GM12801 (cell line): Measurements from ENCODE around the gene GARNL3.

Experiments used
- TF ChIP-seq, protein P1 (sequence below): IDR thresholded peaks from one replicate; pipeline ENCODE4 v1.5.1; 2011; ENCODE audit warnings: control low read depth; ENCODE audit not compliant: insufficient read length; ENCODE audit errors: extremely low read depth

The GARNL3 gene

GRCh38 chr9:127253446-127253845, 11.1 kb upstream of the GARNL3 start:
- TF ChIP-seq, protein P1, sequence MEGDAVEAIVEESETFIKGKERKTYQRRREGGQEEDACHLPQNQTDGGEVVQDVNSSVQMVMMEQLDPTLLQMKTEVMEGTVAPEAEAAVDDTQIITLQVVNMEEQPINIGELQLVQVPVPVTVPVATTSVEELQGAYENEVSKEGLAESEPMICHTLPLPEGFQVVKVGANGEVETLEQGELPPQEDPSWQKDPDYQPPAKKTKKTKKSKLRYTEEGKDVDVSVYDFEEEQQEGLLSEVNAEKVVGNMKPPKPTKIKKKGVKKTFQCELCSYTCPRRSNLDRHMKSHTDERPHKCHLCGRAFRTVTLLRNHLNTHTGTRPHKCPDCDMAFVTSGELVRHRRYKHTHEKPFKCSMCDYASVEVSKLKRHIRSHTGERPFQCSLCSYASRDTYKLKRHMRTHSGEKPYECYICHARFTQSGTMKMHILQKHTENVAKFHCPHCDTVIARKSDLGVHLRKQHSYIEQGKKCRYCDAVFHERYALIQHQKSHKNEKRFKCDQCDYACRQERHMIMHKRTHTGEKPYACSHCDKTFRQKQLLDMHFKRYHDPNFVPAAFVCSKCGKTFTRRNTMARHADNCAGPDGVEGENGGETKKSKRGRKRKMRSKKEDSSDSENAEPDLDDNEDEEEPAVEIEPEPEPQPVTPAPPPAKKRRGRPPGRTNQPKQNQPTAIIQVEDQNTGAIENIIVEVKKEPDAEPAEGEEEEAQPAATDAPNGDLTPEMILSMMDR = no peak

GRCh38 chr9:127255692-127256091, 8.9 kb upstream of the GARNL3 start:
- TF ChIP-seq, protein P1 = no peak

DNA sequence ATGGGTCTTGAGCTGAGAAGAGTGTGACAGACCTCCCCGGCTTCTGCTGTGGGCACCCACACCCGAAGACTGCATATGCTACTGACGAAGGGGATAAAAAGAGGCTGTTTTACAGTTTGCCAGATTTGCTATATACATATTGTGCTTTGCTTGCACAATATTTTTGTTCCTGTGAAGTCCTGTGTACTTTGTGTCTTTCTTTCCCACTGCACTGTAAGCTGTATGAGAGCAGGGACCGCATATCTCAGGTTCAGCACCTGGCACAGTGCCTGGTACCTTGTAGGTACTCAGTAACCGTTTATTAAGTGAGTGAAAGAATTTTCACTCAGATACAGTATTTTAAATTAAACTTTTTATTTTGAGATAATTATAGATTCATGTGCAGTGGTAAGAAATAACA, 8.2 kb upstream of the GARNL3 start:
- TF ChIP-seq, protein P1 = no peak

DNA sequence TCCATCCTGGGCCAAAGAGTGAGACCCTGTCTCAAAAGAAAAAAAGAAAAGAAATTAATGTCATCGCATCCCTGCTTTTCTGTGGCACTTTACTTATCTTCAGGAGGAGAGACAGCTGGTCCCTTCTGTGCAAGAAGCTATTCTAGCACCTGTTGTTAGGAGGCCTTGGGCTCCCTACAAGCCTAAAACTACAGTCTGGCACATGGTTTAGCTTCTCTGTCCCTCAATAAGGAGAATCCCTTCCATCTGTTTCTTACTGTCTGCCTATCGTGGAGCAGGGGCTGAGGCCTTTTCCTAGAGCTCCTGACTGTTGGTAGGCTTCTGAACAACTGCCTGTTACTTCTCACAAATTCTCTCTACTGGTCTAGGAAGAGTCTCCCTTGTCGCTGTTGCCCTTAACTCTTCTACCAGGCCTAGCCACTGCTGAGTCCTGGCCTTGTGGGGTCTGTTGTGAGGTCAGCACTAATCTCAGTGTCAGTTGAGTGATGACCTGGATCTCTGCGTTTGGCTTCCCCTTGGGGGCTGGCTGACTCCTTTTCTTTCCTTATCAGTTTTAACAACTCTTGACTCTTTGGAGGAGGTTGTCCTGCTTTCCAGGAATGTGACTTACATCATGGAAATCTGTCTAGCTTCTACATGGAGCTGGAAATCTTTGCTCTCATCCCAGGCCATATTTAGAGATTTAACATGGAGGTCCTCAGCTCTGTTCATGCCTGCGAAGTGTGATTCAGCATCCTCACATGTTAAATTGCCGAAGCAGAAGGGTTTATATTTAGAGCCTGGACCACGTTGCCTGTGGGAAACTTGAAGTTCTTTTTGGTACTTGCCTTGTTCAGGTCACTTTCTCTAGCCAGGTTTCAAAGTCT, 5.7 kb upstream of the GARNL3 start:
- TF ChIP-seq, protein P1 = no peak

DNA sequence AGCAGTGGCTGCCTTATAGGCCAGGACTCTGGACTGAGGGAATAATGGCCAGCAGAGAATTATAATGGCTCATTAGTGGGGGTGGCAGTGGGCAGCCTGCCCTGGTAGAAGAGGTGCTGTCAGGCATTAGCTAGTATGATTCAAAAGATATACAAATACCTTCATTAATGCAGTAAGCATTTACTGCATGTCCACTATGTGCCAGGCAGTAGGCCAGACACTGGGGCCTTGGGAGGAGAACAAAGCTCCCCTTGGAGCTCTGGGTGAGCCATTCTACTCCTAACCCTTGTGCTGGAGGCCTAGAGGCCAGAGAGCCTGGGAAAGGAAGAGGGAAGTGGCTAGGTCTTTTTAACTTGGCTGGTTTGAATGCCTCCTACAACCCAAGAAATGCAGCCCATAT, 2.0 kb upstream of the GARNL3 start:
- TF ChIP-seq, protein P1 = no peak

- TF ChIP-seq, protein P1 = no peak
Observed at GRCh38 chr9:127263237-127263636, 1.3 kb upstream of the GARNL3 start.

DNA sequence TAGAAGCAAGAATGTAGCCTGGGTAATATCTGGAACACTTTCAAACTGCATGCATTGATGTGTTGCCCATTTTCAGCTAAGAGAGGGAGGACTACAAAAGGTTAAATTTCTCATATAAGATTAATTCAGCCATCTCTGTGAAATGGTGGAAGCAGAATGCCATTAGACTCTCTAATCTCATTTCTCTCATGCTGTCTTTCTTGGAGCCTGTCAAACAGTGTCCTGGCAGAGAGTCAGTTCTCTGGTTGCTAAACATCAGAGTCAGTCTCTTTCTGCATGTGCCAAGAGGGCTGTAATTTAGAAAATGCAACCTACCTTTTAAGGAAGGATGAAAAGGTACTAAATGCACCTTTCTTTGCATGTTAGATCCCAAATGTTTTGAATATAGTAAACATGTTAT, 910 bp upstream of the GARNL3 start:
- TF ChIP-seq, protein P1 = no peak
